AG04449 (cell line): ENCODE measurements around the gene TMEM186.
"Not testable (repeated sequence)": the region's sequence is repeated elsewhere in the genome, so short reads cannot be mapped to it uniquely, and the experiment has no call there.

Source experiments
- CTCF ChIA-PET: fragments of 350-600 bp; formaldehyde crosslinking; extraction: SDS; loops from one replicate; lab custom pipeline; 2021; ENCODE audit warnings: antibody characterized with exemption; lab: Yijun Ruan, JAX
- POLR2A ChIA-PET: fragments of 400-600, 350-600 bp; formaldehyde crosslinking; extraction: SDS; loops from one replicate; lab custom pipeline; 2020; ENCODE audit warnings: antibody characterized with exemption, inconsistent platforms; lab: Yijun Ruan, JAX
- DNase-seq: peaks from one replicate; pipeline ENCODE4 v3.0.0-alpha.2; 2010; ENCODE audit warnings: low read depth, low spot score
- H3K4me3 ChIP-seq: 2 replicates; pipeline ENCODE4 v1.5.1; 2011; ENCODE audit warnings: low read depth, mild to moderate bottlenecking, control low read depth, low read length
- TF ChIP-seq, protein P1 (sequence below): IDR thresholded peaks from one replicate; pipeline ENCODE4 v1.5.1; 2011; ENCODE audit warnings: mild to moderate bottlenecking, moderate library complexity, low read length, control low read depth, inconsistent platforms; ENCODE audit not compliant: insufficient read depth; ENCODE audit errors: missing control alignments

Gene TMEM186

DNA sequence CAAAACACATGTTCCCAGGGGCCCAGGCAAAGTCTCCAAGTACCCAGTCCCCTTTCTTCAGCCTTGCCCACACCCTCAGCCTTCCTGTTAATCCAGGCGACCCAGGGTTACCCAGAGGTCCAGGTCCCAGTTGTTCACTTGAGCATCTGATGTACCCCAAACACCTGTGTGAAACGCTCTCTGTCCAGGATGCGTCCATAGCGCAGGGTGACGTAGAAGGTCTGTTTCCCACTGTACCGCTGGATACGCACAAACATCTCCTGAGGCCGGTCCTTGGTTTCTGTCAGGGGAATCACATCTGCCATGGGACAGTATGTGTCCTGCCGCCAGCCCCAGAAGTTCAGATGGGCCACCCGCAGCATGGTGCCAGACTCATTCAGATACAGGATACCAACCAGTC lies 1.6 kb downstream of the TMEM186 start:
- POLR2A ChIA-PET: no interaction called here
- CTCF ChIA-PET: interaction anchor here (2.6 to 15.9 kb wide), 2 partner anchors 137 to 228 kb away, joined by 10 to 342 read pairs; no protein-coding TSS in a partner anchor
- no peak overlapping the region for H3K4me3 ChIP-seq
- TF ChIP-seq, protein P1, sequence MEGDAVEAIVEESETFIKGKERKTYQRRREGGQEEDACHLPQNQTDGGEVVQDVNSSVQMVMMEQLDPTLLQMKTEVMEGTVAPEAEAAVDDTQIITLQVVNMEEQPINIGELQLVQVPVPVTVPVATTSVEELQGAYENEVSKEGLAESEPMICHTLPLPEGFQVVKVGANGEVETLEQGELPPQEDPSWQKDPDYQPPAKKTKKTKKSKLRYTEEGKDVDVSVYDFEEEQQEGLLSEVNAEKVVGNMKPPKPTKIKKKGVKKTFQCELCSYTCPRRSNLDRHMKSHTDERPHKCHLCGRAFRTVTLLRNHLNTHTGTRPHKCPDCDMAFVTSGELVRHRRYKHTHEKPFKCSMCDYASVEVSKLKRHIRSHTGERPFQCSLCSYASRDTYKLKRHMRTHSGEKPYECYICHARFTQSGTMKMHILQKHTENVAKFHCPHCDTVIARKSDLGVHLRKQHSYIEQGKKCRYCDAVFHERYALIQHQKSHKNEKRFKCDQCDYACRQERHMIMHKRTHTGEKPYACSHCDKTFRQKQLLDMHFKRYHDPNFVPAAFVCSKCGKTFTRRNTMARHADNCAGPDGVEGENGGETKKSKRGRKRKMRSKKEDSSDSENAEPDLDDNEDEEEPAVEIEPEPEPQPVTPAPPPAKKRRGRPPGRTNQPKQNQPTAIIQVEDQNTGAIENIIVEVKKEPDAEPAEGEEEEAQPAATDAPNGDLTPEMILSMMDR: no peak
- no peak for DNase-seq

DNA sequence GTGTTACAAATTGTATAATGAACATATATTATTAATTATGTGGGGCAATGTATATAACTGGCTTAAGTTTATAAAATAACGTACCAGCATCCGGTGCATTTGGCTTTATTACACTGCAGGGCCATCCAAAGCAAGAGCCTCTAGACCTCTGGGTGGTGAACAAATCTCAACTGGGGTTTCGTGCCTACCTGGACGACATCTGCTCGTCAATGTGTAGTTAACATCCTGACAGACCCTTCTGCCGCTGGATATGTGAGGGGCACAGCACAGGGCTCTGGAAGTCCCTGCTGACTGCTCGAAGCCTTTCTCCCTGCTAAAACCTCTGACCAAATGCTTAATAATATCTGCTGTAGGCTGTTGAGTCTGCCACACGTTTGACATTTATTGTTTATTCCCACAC lies 2.3 kb downstream of the TMEM186 start:
- no peak overlapping the region for H3K4me3 ChIP-seq
- DNase-seq: no peak
- TF ChIP-seq, protein P1: no peak
- ChIA-PET CTCF (interaction anchor here (2.6 to 15.9 kb wide), 2 partner anchors 137 to 228 kb away, joined by 10 to 342 read pairs; no protein-coding TSS in a partner anchor), POLR2A (no interaction called here)

DNA sequence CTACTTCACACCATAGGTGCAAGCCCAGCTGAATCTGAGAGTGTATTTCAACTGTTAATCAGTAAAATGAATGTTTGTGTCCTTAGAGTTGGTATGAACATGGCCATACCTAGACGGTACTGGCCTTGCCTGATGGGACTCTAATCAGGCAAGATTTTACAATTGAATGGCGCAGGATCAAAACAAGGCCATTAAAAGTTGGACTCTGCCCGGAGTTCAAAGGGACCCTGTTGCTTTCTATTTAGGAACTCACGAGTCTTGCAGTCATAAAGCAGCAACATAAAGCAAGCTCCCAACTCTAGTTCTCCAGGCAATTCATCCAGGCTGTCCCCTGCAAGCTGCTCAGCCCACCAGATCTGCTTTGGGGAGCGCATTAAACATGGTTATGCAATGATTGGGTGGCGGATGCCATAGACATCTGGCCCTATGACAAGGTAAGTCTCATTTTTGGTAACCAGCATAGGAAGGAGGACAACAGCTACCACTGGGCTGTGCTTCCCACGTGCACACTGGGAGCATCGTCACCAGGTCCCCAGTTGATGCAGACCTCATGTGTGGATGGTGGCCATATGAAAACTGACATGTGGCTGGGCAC lies 8.8 kb downstream of the TMEM186 start:
- ChIA-PET POLR2A (no interaction called here), CTCF (interaction anchor here (0.7 to 15.9 kb wide), 5 partner anchors 8 to 220 kb away, joined by 3 to 342 read pairs (median 3); partner anchors contain the start of gene TMEM186)
- TF ChIP-seq, protein P1: no peak
- no peak overlapping the region for H3K4me3 ChIP-seq
- no peak for DNase-seq

DNA sequence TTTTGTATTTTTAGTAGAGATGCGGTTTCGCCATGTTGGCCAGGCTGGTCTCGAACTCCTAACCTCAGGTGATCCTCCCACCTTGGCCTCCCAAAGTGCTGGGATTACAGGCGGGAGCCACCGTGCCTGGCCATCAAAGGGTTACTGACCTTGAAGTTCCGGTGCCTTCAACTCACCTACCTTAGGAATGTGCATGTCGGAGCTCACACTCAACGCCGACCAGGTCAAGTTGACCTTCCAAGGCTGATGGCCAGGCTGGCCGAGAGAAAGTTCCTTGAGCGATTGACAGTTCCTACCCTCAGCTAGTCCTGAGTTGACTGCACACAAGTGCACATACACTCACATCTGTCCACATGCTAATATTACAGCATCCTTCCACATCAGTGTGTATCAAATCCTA lies 11.1 kb downstream of the TMEM186 start:
- POLR2A ChIA-PET: not testable (repeated sequence)
- CTCF ChIA-PET: interaction anchor here (1.0 to 15.9 kb wide), 3 partner anchors 14 to 218 kb away, joined by 3 to 342 read pairs (median 3); no protein-coding TSS in a partner anchor

DNA sequence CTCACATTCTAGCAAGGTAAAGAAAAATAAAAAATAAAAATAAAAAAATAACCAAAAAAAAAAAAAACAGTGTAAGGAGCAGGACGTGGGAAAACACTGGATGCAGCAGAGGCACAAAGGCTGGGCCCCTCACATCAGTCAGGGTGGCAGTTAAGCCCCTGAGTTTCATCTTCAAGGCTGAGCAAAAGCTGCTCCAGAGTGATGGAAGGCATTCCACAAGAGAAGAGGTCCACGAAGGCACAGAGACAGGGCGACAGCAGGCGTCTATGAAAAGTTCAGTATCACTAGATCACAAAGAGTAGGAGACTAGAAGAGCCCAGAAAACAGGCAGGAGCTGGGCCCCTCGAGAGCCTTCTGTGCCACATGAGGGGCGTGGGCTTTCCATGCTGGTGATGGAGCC lies 12.0 kb downstream of the TMEM186 start:
- POLR2A ChIA-PET: no interaction called here
- no peak for DNase-seq
- CTCF ChIA-PET: interaction anchor here (15.9 kb wide), 1 partner anchor 127 kb away, joined by 342 read pairs; no protein-coding TSS in a partner anchor

More for the DNA sequence above, 11.1 kb downstream of the TMEM186 start:
- not testable (repeated sequence) for H3K4me3 ChIP-seq, DNase-seq

DNA sequence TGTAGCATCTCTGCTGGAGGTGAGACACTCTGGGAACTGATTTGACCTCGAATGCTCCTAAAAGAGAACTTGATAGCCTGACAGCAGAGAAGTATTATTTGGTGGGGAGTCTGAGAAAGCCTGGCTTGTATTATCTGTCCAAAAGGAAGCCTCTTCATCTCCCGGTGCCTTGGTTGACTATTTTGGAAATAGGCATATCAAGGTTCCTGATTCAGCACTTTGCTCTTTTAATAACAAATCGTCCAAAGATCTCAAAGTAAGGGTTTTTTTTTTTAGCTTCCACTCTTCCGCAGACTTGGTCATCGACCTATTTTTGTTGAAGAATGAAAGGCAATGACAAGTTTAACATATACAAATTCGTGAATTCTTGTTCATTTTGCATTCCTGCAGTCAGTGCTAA lies 14.8 kb downstream of the TMEM186 start:
- POLR2A ChIA-PET: no interaction called here
- DNase-seq: no peak
- no peak overlapping the region for H3K4me3 ChIP-seq
- TF ChIP-seq, protein P1: no peak
- CTCF ChIA-PET: no interaction called here

More for the DNA sequence above, 12.0 kb downstream of the TMEM186 start:
- H3K4me3 ChIP-seq: no peak overlapping the region
- TF ChIP-seq, protein P1: no peak

DNA sequence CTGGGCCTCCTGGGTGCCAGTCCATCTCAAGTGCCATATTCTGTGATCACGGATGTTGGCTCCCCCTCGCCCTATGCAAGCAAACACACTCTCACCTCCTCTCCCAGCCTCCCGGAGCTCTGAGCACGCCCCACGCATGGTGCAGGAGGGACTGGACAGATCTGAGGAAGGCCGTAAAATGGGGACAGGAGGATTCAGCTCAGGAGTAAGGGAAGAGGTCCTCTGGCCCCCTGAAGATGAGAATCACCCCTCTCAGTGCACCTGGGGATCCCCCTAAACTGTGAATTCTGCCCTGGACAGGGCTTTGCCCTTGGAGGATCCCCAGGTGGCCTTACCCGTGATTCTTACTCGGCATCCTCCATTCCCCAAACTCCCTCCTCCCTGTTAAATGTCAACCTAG lies 15.6 kb downstream of the TMEM186 start:
- ChIA-PET POLR2A (no interaction called here), CTCF (no interaction called here)
- TF ChIP-seq, protein P1: no peak
- H3K4me3 ChIP-seq: no peak overlapping the region
- DNase-seq: no peak
